GM23248 (cell line): Measurements from ENCODE around the gene FKBP5.

ENCODE experiments used
- EZH2 ChIP-seq: fragments of 200-600 bp; sonication (generic); IDR thresholded peaks from 2 replicates; pipeline ENCODE4 v1.6.1; 2018; ENCODE audit warnings: antibody characterized with exemption, mild to moderate bottlenecking; ENCODE audit not compliant: insufficient read depth, poor library complexity, severe bottlenecking
- EZH2phosphoT487 ChIP-seq: fragments of 200-600 bp; sonication (generic); IDR thresholded peaks from 2 replicates; pipeline ENCODE4 v1.6.1; 2018; ENCODE audit warnings: antibody characterized with exemption, moderate library complexity, mild to moderate bottlenecking, low read depth; ENCODE audit not compliant: insufficient read depth

DNA sequence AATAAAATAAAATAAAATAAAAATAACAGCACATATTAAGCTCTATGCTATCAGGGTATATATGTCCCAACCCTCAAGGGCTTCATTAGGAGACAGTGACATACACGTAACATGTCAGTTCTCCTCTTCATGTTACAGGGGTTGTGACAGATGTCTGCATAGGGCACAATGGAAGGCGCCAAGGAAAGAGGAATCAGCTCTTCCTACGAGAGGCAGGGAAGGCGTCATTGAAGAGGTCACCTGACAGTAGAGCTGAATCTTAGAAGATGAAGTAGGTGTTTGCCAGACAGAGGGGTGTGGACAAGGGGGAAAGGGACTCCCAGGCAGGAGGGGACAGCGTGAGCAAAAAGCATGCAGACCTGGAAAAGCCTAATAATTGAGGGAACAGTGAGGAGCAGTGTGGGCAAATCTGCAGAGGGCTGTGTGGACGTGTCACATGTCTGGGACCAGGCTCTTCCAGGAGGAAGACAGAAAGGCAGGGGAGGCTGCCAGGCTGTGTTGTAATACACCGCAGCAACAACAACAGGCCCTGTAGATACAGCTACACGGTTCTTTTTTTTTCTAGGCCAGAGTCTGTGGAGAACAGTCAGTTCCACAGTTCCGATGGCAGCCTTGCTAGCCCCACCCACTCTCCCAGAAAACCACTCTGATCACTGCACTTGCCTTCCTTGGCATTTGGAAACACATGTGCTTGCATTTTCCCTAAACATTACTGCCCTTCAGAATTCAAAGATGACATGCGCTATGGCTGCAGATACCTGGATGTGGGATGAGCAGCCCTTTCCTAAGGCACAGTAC lies 2.5 kb upstream of the FKBP5 start:
- TF ChIP-seq EZH2 (no peak), EZH2phosphoT487 (no peak)
